Measurements from ENCODE around the gene PODN. TPM values are rescaled to one million over a fixed set of nuclear protein-coding genes. Genes with fewer than 3 reads are reported as not detected.

The PODN gene
- total RNA-seq, 3 donors from 2014 or later (not counting 1 experiment from before 2014, with no cell fraction given), result 8.8 to 13.2 (median 11.2) TPM

GRCh38 chr1:53076721-53077598 is 14.9 kb downstream of the PODN start:
- H3K27me3 ChIP-seq (ENCODE audit: control insufficient read depth, insufficient read depth, low read length), result no peaks in the 10 kb centered on the region
- TF ChIP-seq CTCF (IDR thresholded peaks at IDR 0.05), result no peak
- intact Hi-C loops (cut with micrococcal nuclease), result no loop called here
- no peak overlapping the region for H3K27ac Mint-ChIP-seq
- no peaks in the 10 kb centered on the region for H3K36me3 Mint-ChIP-seq
- peaks cover 0 to 8% of the 10 kb centered on the region in 2 donors for H3K4me1 Mint-ChIP-seq
- no peak overlapping the region for H3K4me3 ChIP-seq (ENCODE audit: low read length)
- H3K27me3 Mint-ChIP-seq (ENCODE audit: low read depth in 2 of 2), result no peaks in the 10 kb centered on the region
- DNase-seq, result no peak
- no peak for ATAC-seq
- no peaks in the 10 kb centered on the region for H3K4me1 ChIP-seq (ENCODE audit: control insufficient read depth, insufficient read depth, low read length)
- no peaks in the 10 kb centered on the region for H3K36me3 ChIP-seq (ENCODE audit: control insufficient read depth, insufficient read depth, low read length)
- H3K9me3 ChIP-seq (ENCODE audit: control insufficient read depth, insufficient read depth, low read length), result no peaks in the 10 kb centered on the region
- no peak overlapping the region for H3K4me3 Mint-ChIP-seq
- no peaks in the 10 kb centered on the region for H3K9me3 Mint-ChIP-seq
- no peak overlapping the region for H3K27ac ChIP-seq (ENCODE audit: low read length)
- 94% methylated on average over 19 of the region's 19 CpGs for WGBS (ENCODE audit: insufficient coverage)

- Mint-ChIP-seq H3K9me3 (no peaks in the 10 kb centered on the region), H3K4me3 (no peak overlapping the region), H3K36me3 (no peaks in the 10 kb centered on the region), H3K27me3 (ENCODE audit: low read depth in 2 of 2) (no peaks in the 10 kb centered on the region), H3K4me1 (peaks cover 0 to 9% of the 10 kb centered on the region in 2 donors), H3K27ac (no peak overlapping the region)
- no peak overlapping the region for H3K27ac ChIP-seq (ENCODE audit: low read length)
- no peaks in the 10 kb centered on the region for H3K27me3 ChIP-seq (ENCODE audit: control insufficient read depth, insufficient read depth, low read length)
- no peak for TF ChIP-seq CTCF (IDR thresholded peaks at IDR 0.05)
- ATAC-seq (no peak), DNase-seq (no peak)
- 88% methylated on average over 13 of the region's 13 CpGs for WGBS (ENCODE audit: insufficient coverage)
- H3K4me1 ChIP-seq (ENCODE audit: control insufficient read depth, insufficient read depth, low read length), result no peaks in the 10 kb centered on the region
- H3K36me3 ChIP-seq (ENCODE audit: control insufficient read depth, insufficient read depth, low read length), result no peaks in the 10 kb centered on the region
- H3K4me3 ChIP-seq (ENCODE audit: low read length), result no peak overlapping the region
- intact Hi-C loops (cut with micrococcal nuclease), result no loop called here
- H3K9me3 ChIP-seq (ENCODE audit: control insufficient read depth, insufficient read depth, low read length), result no peaks in the 10 kb centered on the region
These were observed 15.6 kb downstream of the PODN start for GRCh38 chr1:53077599-53077965.

GRCh38 chr1:53078333-53079101 is 16.5 kb downstream of the PODN start:
- H3K27ac Mint-ChIP-seq, result no peak overlapping the region
- no peak for TF ChIP-seq CTCF (IDR thresholded peaks at IDR 0.05)
- no peaks in the 10 kb centered on the region for H3K9me3 Mint-ChIP-seq
- no peak overlapping the region for H3K4me3 ChIP-seq (ENCODE audit: low read length)
- no peaks in the 10 kb centered on the region for H3K27me3 Mint-ChIP-seq (ENCODE audit: low read depth in 2 of 2)
- WGBS (ENCODE audit: insufficient coverage), result 94% methylated on average over 46 of the region's 46 CpGs
- H3K4me1 ChIP-seq (ENCODE audit: control insufficient read depth, insufficient read depth, low read length), result peaks cover 9% of the 10 kb centered on the region
- H3K4me1 Mint-ChIP-seq, result peaks cover 9 to 18% of the 10 kb centered on the region in 2 donors
- no peak for DNase-seq
- no peaks in the 10 kb centered on the region for H3K36me3 ChIP-seq (ENCODE audit: control insufficient read depth, insufficient read depth, low read length)
- H3K36me3 Mint-ChIP-seq, result no peaks in the 10 kb centered on the region
- H3K9me3 ChIP-seq (ENCODE audit: control insufficient read depth, insufficient read depth, low read length), result no peaks in the 10 kb centered on the region
- no peaks in the 10 kb centered on the region for H3K27me3 ChIP-seq (ENCODE audit: control insufficient read depth, insufficient read depth, low read length)
- intact Hi-C loops (cut with micrococcal nuclease), result no loop called here
- H3K27ac ChIP-seq (ENCODE audit: low read length), result no peak overlapping the region
- no peak for ATAC-seq
- H3K4me3 Mint-ChIP-seq, result no peak overlapping the region

Measured in natural killer cell (primary cell).